HEK293 (cell line): ENCODE measurements around the gene ZYG11B.
"Not testable (repeated sequence)": the region's sequence is repeated elsewhere in the genome, so short reads cannot be mapped to it uniquely, and the experiment has no call there.

Source experiments
- CTCF ChIA-PET: fragments of 350-600 bp; formaldehyde crosslinking; extraction: SDS; loops from one replicate; lab custom pipeline; 2021; ENCODE audit warnings: antibody characterized with exemption; lab: Yijun Ruan, JAX
- POLR2A ChIA-PET: fragments of 300-600 bp; formaldehyde crosslinking; extraction: SDS; loops from one replicate; lab custom pipeline; 2020; ENCODE audit warnings: antibody characterized with exemption, inconsistent platforms; lab: Yijun Ruan, JAX
- H3K27ac ChIP-seq: fragments of 200-500 bp; sonication (Bioruptor generic); 2 replicates; pipeline ENCODE4 v1.5.1; 2014; ENCODE audit warnings: low read depth, low read length, control low read depth, inconsistent platforms; ENCODE audit errors: extremely low read depth
- H3K36me3 ChIP-seq, 2 experiments: fragments of 200-500 bp in 1 of 2; sonication (Bioruptor generic) in 1 of 2; 1 replicate in 1 of 2; 2 replicates in 1 of 2; pipeline ENCODE4 v1.5.1; 2014 to 2017; ENCODE audit warnings: inconsistent platforms in 2 of 2, low read length in 2 of 2; ENCODE audit not compliant: control insufficient read depth in 2 of 2, insufficient read depth in 1 of 2
- H3K4me1 ChIP-seq: fragments of 200-500 bp; sonication (Bioruptor generic); 2 replicates; pipeline ENCODE4 v1.5.1; 2014; ENCODE audit warnings: mild to moderate bottlenecking, low read length, inconsistent platforms; ENCODE audit not compliant: control insufficient read depth, insufficient read depth
- H3K4me3 ChIP-seq: 2 replicates; pipeline ENCODE4 v1.5.1; 2011; ENCODE audit warnings: low read depth, mild to moderate bottlenecking, control low read depth, low read length, moderate library complexity
- H3K9me3 ChIP-seq: fragments of 200-500 bp; sonication (Bioruptor generic); 2 replicates; pipeline ENCODE4 v1.5.1; 2014; ENCODE audit warnings: low read depth, low read length, inconsistent platforms; ENCODE audit not compliant: control insufficient read depth, insufficient read depth
- FEZF1 ChIP-seq: fragments of 450-650 bp; formaldehyde crosslinking; IDR thresholded peaks from 2 replicates; pipeline ENCODE4 v1.5.1; 2016; ENCODE audit warnings: missing biosample characterization, missing genetic modification characterization
- GLI4 ChIP-seq: fragments of 450-650 bp; formaldehyde crosslinking; IDR thresholded peaks from 2 replicates; pipeline ENCODE4 v1.5.1; 2016; ENCODE audit warnings: missing biosample characterization, missing genetic modification characterization
- IKZF3 ChIP-seq: fragments of 450-650 bp; IDR thresholded peaks from 2 replicates; pipeline ENCODE4 v1.5.0; 2018; ENCODE audit warnings: missing biosample characterization, mild to moderate bottlenecking, missing genetic modification characterization, moderate library complexity
- OVOL3 ChIP-seq: fragments of 450-650 bp; formaldehyde crosslinking; IDR thresholded peaks from 2 replicates; pipeline ENCODE4 v1.5.1; 2016; ENCODE audit warnings: missing biosample characterization, missing genetic modification characterization
- SP3 ChIP-seq: fragments of 450-650 bp; formaldehyde crosslinking; IDR thresholded peaks from 2 replicates; pipeline ENCODE4 v1.5.1; 2016; ENCODE audit warnings: missing biosample characterization, missing genetic modification characterization
- ZBTB21 ChIP-seq: fragments of 450-650 bp; formaldehyde crosslinking; IDR thresholded peaks from 2 replicates; pipeline ENCODE4 v1.5.1; 2017; ENCODE audit warnings: missing biosample characterization, missing genetic modification characterization
- ZEB2 ChIP-seq: fragments of 450-650 bp; formaldehyde crosslinking; IDR thresholded peaks from 2 replicates; pipeline ENCODE4 v1.5.1; 2016; ENCODE audit warnings: missing biosample characterization, missing genetic modification characterization
- ZNF10 ChIP-seq: fragments of 450-650 bp; formaldehyde crosslinking; IDR thresholded peaks from 2 replicates; pipeline ENCODE4 v1.5.1; 2017; ENCODE audit warnings: missing biosample characterization, missing genetic modification characterization
- ZNF138 ChIP-seq: fragments of 450-650 bp; formaldehyde crosslinking; IDR thresholded peaks from 2 replicates; pipeline ENCODE4 v1.5.1; 2016; ENCODE audit warnings: missing biosample characterization, missing genetic modification characterization, borderline replicate concordance
- ZNF148 ChIP-seq: fragments of 450-650 bp; formaldehyde crosslinking; IDR thresholded peaks from 2 replicates; pipeline ENCODE4 v1.5.0; 2017; ENCODE audit warnings: missing biosample characterization, missing genetic modification characterization, borderline replicate concordance
- ZNF18 ChIP-seq: fragments of 450-650 bp; formaldehyde crosslinking; IDR thresholded peaks from 2 replicates; pipeline ENCODE4 v1.5.1; 2016; ENCODE audit warnings: missing biosample characterization, missing genetic modification characterization
- ZNF202 ChIP-seq: fragments of 450-650 bp; formaldehyde crosslinking; IDR thresholded peaks from 2 replicates; pipeline ENCODE4 v1.5.1; 2016; ENCODE audit warnings: missing biosample characterization, missing genetic modification characterization, borderline replicate concordance
- ZNF416 ChIP-seq: fragments of 450-650 bp; formaldehyde crosslinking; IDR thresholded peaks from 2 replicates; pipeline ENCODE4 v1.5.1; 2016; ENCODE audit warnings: missing biosample characterization, missing genetic modification characterization
- ZNF510 ChIP-seq: fragments of 450-650 bp; formaldehyde crosslinking; IDR thresholded peaks from 2 replicates; pipeline ENCODE4 v1.5.1; 2018; ENCODE audit warnings: mild to moderate bottlenecking, missing genetic modification characterization, missing biosample characterization; ENCODE audit not compliant: insufficient replicate concordance
- ZNF561 ChIP-seq: fragments of 450-650 bp; IDR thresholded peaks from 2 replicates; pipeline ENCODE4 v1.5.1; 2018; ENCODE audit warnings: missing biosample characterization, missing genetic modification characterization, borderline replicate concordance
- ZNF571 ChIP-seq: fragments of 450-650 bp; formaldehyde crosslinking; IDR thresholded peaks from 2 replicates; pipeline ENCODE4 v1.5.0; 2017; ENCODE audit warnings: missing biosample characterization, missing genetic modification characterization
- TF ChIP-seq, protein P1 (sequence below): fragments of 450-650 bp; formaldehyde crosslinking; IDR thresholded peaks from 2 replicates; pipeline ENCODE4 v1.5.1; 2016; ENCODE audit warnings: missing biosample characterization, missing genetic modification characterization
- TF ChIP-seq, protein P2 (sequence below): fragments of 450-650 bp; formaldehyde crosslinking; IDR thresholded peaks from 2 replicates; pipeline ENCODE4 v1.5.1; 2016; ENCODE audit warnings: missing biosample characterization, missing genetic modification characterization
- TF ChIP-seq, protein P3 (sequence below): IDR thresholded peaks from 2 replicates; pipeline ENCODE4 v1.6.1; 2011; ENCODE audit warnings: mild to moderate bottlenecking, low read depth, low read length, borderline replicate concordance
- TF ChIP-seq, protein P4 (sequence below): fragments of 450-650 bp; formaldehyde crosslinking; IDR thresholded peaks from 2 replicates; pipeline ENCODE4 v1.5.1; 2017; ENCODE audit warnings: missing biosample characterization, mild to moderate bottlenecking, missing genetic modification characterization, moderate library complexity

ZYG11B gene

DNA sequence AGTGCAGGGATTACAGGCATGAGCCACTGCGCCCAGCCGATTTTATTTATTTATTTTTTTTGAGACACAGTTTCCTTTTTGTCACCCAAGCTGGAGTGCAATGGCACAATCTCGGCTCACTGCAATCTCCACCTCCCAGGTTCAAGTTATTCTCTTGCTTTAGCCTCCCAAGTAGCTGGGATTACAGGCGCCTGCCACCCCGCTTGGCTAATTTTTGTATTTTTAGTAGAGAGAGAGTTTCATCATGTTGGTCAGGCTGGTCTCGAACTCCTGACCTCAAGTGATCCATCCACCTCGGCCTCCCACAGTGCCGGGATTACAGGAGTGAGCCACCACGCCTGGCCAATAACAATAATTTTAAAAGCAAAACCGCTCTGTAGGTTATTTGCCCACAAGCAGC lies 112.9 kb downstream of the ZYG11B start:
- H3K4me3 ChIP-seq, CTCF ChIA-PET, POLR2A ChIA-PET, H3K9me3 ChIP-seq, H3K27ac ChIP-seq, H3K36me3 ChIP-seq, H3K4me1 ChIP-seq: not testable (repeated sequence)

GRCh38 chr1:52842643-52843310 lies 116.5 kb downstream of the ZYG11B start, which contains the start of gene ZYG11A:
ZYG11A (plus strand) TSS chr1:52842760; CDS start chr1:52842884, 124 bp downstream.
- H3K4me3 ChIP-seq: peak within 1 kb of the TSS; percentile 56
- POLR2A ChIA-PET: interaction anchor here (0.5 to 1.9 kb wide), 19 partner anchors 9 to 1205 kb away, joined by 3 to 10 read pairs (median 3); partner anchors contain the start of genes ECHDC2 and NRDC
- H3K4me1 ChIP-seq: peaks cover 3% of the 10 kb centered on the region; the same call in 1 of the 2 replicates
- H3K9me3 ChIP-seq: no peaks in the 10 kb centered on the region
- CTCF ChIA-PET: interaction anchor here (0.6 to 1.7 kb wide), 10 partner anchors 9 to 342 kb away, joined by 3 to 6 read pairs (median 3); no protein-coding TSS in a partner anchor
- peak within 1 kb of the TSS; percentile 81; the same call in 1 of the 2 replicates for H3K27ac ChIP-seq
- H3K36me3 ChIP-seq: no peaks in the 10 kb centered on the region; a peak in 1 of 3 replicates
- TF ChIP-seq, protein P1, sequence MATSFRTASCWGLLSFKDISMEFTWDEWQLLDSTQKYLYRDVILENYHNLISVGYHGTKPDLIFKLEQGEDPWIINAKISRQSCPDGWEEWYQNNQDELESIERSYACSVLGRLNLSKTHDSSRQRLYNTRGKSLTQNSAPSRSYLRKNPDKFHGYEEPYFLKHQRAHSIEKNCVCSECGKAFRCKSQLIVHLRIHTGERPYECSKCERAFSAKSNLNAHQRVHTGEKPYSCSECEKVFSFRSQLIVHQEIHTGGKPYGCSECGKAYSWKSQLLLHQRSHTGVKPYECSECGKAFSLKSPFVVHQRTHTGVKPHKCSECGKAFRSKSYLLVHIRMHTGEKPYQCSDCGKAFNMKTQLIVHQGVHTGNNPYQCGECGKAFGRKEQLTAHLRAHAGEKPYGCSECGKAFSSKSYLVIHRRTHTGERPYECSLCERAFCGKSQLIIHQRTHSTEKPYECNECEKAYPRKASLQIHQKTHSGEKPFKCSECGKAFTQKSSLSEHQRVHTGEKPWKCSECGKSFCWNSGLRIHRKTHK (tag by site-specific recombination): no peak
- TF ChIP-seq FEZF1 (tag by site-specific recombination) (peak; percentile 47; the same call in 1 of the 2 replicates), ZNF138 (no peak), ZBTB21 (tag by site-specific recombination) (no peak), GLI4 (tag by site-specific recombination) (no peak), ZNF561 (tag by site-specific recombination) (peak; percentile 43), ZNF416 (tag by site-specific recombination) (no peak), ZNF10 (tag by site-specific recombination) (no peak), SP3 (tag by site-specific recombination) (peak; percentile 57), IKZF3 (tag by site-specific recombination) (no peak), OVOL3 (no peak; the same call in 1 of the 2 replicates), ZEB2 (tag by site-specific recombination) (peak; percentile 80), ZNF510 (no peak), ZNF148 (tag by site-specific recombination) (no peak), ZNF202 (tag by site-specific recombination) (no peak), ZNF571 (no peak), ZNF18 (tag by site-specific recombination) (no peak)
- TF ChIP-seq, protein P2, sequence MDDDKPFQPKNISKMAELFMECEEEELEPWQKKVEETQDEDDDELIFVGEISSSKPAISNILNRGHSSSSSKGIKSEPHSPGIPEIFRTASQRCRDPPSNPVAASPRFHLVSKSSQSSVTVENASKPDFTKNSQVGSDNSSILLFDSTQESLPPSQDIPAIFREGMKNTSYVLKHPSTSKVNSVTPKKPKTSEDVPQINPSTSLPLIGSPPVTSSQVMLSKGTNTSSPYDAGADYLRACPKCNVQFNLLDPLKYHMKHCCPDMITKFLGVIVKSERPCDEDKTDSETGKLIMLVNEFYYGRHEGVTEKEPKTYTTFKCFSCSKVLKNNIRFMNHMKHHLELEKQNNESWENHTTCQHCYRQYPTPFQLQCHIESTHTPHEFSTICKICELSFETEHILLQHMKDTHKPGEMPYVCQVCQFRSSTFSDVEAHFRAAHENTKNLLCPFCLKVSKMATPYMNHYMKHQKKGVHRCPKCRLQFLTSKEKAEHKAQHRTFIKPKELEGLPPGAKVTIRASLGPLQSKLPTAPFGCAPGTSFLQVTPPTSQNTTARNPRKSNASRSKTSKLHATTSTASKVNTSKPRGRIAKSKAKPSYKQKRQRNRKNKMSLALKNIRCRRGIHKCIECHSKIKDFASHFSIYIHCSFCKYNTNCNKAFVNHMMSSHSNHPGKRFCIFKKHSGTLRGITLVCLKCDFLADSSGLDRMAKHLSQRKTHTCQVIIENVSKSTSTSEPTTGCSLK: no peak
- TF ChIP-seq, protein P3, sequence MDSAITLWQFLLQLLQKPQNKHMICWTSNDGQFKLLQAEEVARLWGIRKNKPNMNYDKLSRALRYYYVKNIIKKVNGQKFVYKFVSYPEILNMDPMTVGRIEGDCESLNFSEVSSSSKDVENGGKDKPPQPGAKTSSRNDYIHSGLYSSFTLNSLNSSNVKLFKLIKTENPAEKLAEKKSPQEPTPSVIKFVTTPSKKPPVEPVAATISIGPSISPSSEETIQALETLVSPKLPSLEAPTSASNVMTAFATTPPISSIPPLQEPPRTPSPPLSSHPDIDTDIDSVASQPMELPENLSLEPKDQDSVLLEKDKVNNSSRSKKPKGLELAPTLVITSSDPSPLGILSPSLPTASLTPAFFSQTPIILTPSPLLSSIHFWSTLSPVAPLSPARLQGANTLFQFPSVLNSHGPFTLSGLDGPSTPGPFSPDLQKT: no peak
- TF ChIP-seq, protein P4, sequence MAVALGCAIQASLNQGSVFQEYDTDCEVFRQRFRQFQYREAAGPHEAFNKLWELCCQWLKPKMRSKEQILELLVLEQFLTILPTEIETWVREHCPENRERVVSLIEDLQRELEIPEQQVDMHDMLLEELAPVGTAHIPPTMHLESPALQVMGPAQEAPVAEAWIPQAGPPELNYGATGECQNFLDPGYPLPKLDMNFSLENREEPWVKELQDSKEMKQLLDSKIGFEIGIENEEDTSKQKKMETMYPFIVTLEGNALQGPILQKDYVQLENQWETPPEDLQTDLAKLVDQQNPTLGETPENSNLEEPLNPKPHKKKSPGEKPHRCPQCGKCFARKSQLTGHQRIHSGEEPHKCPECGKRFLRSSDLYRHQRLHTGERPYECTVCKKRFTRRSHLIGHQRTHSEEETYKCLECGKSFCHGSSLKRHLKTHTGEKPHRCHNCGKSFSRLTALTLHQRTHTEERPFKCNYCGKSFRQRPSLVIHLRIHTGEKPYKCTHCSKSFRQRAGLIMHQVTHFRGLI: peak; percentile 82
